Globus pallidus (tissue), 1 donor: ENCODE data around the gene FAM13B.
"Not testable (repeated sequence)": the region's sequence is repeated elsewhere in the genome, so short reads cannot be mapped to it uniquely, and the experiment has no call there.

Experiments used
- DNase-seq: peaks from one replicate; pipeline ENCODE4 v3.0.0-alpha.2; 2015; ENCODE audit warnings: low spot score

FAM13B gene

DNA sequence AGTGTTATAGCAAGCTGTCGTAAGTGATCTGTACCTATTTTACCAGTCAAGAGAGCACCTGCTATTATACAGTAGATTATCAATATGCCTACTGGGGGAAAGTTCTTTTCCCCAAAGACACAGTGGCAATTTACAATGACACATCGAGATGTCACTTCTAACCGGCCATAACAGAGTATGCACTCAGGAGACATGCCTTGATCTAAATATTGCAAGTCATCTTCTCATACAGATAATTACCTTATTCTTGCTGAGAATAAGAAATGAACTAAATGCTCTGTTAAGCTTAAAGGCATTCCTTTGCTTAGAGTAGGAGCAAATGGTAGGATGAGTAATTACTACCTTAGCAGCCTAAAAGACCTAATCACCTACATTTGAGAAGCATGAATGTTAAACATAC, 72.1 kb downstream of the FAM13B start:
- no peak for DNase-seq

- peak; percentile 21 for DNase-seq
These were observed 72.7 kb downstream of the FAM13B start for GRCh38 chr5:137960141-137960540.

- no peak for DNase-seq
These were observed 73.4 kb downstream of the FAM13B start for GRCh38 chr5:137959488-137959887.

DNA sequence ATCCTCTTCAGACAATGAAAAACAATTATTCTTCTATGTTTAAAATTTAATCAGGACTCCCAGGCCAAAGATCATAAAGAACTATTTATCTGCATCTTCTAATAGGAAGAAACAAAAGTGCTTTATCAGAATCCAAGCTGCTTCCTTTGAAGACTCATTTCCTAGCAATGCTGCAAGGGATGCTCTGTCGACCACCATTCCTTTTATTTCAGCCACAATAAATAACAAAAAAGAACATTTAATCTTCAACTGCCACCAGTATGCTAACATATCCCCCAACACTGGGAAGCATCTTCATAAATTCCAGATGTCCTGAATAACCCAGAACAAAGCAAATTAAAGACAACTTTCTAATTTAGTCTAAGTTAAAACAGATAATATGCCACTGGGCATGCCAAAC, 74.9 kb downstream of the FAM13B start:
- DNase-seq = no peak

GRCh38 chr5:137954131-137954879, 78.6 kb downstream of the FAM13B start:
- no peak for DNase-seq

DNA sequence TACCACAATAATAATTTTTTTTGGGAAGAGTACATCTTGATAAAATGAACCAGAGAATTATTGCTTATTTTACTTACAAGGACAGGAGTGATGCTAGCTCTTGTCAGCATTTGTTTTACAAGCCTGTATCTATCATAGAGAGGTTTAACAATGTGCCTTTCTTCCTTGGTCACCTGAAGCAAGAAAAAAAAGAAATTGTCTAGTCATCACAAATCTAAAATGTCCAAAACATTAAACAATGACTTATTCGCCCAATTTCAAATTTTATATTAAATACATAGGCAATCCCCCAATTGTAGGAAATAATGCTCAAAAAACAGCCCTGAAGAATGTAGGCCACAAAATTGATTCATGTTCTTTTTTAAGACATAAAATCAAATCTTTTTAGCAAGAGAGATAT, 87.1 kb downstream of the FAM13B start:
- DNase-seq = no peak

- DNase-seq = not testable (repeated sequence)
These were observed 88.6 kb downstream of the FAM13B start for GRCh38 chr5:137944280-137944679.

- DNase-seq = no peak
These were observed 93.5 kb downstream of the FAM13B start for GRCh38 chr5:137939331-137939730.

DNA sequence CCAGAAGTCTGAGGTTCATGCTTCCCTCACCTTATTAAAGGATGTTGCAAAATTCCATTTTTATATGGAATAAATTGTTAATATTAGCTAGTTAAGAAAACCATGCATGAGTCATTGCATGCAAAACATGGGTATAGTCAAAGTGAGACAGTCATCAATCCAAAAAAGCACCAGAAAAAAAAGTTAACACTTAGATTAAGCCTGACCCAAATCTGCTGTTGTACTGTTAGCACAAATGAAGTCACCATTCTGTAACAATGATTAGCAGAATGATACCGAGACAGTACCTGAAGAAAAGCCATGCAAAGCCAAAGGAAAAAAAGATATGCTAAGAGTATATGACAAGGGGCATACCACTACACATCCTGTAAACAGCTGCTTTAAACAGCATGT, 94.1 kb downstream of the FAM13B start:
- no peak for DNase-seq

GRCh38 chr5:137937994-137938750, 94.7 kb downstream of the FAM13B start:
- DNase-seq = no peak

DNA sequence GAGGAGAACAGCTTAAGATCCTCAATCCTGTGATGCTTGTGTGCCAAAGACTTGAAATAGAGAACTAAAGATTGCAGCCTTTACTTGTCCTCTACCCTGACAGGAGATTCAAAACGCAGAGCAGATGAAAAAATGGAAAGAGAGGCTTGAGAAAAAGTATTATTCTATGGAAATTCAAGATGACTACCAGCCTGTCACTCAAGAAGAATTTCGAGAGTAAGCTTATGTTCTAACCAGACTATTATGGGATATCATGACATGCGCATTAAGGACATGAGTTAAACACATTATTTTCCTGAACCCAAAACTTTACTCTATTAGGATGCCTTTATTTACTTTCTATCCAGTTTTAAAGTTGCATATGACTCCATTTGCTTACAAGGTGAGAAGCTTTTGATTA, 97.2 kb downstream of the FAM13B start:
- DNase-seq = no peak

DNA sequence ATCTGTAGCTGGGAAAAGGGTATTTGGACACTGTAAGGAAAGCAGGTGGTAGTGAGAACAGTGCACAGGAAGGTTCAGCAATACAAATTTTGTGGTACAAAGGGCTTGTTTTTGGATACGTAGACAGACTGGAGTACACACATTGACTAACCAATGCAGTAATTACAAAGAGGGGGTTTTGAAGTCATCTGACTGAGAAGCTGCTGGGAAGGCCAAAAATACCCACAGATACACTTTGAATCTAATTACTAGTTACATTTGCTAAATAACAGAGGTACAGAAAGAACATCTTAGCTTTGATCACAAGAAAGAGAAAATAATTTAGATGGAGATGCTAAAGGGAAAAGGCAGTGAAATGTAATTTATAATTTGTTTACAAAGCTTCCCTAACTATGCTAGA, 97.7 kb downstream of the FAM13B start:
- DNase-seq = peak; percentile 20

GRCh38 chr5:137933491-137933911, 99.4 kb downstream of the FAM13B start:
- no peak for DNase-seq

DNA sequence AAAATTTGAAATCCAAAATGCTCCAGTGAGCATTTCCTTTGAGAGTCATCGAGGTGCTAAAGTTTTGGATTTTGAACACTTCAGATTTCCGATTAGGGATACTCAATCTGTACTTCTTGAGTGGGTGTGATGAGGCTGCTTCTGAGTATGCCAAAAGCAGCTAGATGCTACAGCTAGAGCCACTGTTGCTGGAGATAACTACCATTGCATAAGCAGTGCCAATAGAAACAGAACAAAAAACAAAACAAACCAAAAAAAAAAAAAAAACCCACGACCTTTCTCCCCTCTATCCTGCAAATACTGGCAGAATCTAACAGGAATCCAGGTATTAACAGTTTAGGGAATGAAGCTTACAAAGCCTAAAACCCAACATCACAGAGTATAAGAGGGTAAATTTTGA, 100.1 kb downstream of the FAM13B start:
- DNase-seq = no peak

- DNase-seq = peak; percentile 58
These were observed 109.0 kb downstream of the FAM13B start for GRCh38 chr5:137923856-137924255.

DNA sequence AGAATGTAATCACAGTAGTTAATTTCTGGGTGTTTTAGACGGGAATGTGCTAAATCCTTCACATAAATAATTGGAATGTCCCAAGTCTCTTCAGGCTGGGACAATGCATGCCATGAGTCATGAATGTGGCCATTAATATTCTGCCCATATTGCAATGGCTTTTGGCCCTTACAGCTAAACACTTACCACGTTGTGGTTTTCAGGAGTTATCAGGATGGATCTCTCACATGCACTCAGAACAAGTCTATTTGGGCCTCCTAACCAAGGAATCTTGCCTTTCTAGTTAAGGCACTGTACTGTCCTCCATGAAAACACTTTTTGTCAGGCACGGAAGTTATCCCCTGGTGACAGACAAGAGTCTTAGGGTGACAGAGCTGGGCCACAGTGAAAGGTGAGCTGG, 110.9 kb downstream of the FAM13B start:
- DNase-seq = no peak

DNA sequence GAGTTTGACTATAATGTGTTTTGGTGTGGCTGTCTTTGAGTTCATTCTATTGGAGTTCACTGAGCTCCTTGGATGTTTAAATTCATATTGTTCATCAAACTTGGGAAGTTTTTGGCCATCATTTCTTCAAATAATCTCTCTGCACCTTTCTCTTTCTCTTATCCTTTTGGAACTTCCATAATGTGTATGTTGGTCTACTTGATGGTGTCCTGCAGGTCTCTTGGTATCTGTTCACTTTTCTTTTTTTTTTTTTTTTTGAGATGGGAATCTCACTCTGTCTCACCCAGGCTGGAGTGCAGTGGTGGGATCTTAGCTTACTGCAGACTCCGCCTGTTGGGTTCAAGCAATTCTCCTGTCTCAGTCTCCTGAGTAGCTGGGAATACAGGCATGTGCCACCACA, 116.0 kb downstream of the FAM13B start:
- no peak for DNase-seq

- DNase-seq = no peak
These were observed 118.1 kb downstream of the FAM13B start for GRCh38 chr5:137914758-137915157.

GRCh38 chr5:137902408-137903133, 130.3 kb downstream of the FAM13B start:
- DNase-seq = no peak

- peak; percentile 88 for DNase-seq
These were observed 131.7 kb downstream of the FAM13B start for GRCh38 chr5:137901011-137901817.

- no peak for DNase-seq
These were observed 133.4 kb downstream of the FAM13B start for GRCh38 chr5:137899493-137899892.

GRCh38 chr5:137896560-137896959, 136.3 kb downstream of the FAM13B start:
- DNase-seq = no peak
